ENCODE results near the gene B3GAT3.
A peak's percentile ranks its signal among the peaks of the same experiment; 100 is the strongest.
"Not testable (repeated sequence)": the region's sequence is repeated elsewhere in the genome, so short reads cannot be mapped to it uniquely, and the experiment has no call there.

B3GAT3 gene

DNA sequence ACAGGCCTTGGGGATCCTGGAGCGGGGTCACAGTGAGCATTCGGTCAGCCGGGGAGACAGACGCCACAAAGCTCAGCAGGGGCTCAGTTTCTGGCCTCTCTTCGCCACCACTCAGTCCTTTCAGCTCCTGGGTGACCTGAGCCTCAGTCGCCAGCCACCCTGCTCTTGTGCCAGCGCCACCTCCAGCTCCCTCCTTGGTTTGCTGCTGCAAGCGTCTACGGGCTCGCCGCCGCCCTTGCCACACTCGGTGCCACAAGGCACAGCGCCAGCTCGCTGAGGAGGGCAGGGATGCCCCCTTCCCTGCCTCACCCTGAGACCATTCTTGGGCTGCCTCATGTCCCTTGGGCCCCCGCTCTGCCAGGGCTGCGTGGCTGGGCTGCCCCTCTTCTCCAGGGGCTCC is 46.6 kb downstream of the B3GAT3 start:
- no peak for DNase-seq

DNA sequence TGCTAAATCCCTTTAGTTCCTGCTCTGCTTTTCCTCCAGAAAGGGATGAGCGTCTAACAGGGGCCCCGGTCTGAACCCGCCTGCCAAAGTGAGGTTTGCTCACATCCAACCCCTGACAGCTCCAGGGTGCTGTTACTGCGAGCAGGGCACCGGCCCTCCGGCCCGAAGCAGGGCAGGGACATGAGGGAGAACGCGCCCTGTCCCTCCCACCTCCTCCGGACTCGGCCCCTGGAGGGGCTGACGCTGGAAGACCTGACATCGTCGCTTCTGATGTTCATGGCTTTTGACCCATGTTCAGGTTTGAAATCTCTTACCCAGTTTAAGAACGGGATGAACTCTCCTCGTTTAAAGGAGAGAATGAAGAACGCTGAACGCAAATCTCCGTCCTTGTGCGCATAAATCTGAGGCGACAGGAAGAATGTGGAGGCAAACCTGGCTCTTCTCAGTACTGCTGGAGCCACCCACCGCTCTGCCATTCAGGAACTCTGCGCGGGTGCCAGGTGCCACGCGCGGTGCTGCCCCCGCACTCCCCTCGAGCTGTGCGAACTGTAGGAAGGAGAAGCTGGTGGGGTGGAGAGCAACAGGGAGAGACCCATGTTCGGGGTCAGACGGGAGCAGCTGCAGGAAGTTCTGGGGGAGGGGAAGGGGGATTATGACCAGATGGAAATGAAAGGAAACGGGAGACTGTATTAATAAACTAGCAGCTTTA is 47.3 kb downstream of the B3GAT3 start:
- DNase-seq, result no peak

DNA sequence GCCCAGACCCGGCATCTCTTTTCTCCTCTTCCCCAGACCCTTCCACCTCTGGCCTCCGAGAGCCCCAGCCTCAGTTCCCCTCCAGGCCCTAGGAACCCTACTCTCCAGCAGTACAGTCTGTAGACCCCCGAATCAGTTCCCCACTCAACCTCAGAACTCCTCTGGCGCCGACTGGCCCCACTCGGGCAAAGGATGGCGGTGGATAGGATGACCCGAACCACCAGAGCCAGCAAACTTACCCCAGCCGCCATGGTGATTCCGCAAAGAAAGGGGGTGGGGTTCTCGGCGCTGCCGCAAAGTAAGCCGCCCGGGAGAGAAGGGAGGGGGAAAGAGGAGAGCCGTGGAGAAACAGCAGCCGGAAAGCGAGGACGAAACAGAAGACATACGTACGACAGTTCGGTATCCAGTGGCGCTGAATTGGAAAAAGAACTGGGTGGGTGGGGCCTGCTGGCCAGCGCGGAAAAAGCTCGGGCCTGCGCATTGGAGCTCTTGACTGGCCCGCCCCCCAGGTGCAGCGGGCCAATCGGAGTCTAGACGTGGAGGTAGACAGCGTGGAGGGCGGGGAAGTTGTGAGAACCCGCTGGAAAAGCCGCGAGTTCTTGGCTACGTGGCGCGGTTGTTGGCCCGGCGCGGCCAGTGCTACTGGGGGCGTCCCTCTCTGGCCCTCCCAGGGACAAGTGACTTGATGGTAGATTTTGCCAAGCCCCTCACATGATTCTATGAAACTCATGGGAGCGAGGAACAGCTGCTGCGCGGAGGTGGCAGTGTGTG is 48.0 kb downstream of the B3GAT3 start, which contains the start of gene EEF1G:
Gene EEF1G, minus strand, starts transcription at position 300 of the 771 bp plus-strand sequence. Its CDS starts 49 bp downstream, at position 251.
- peak; percentile 97 for DNase-seq

DNA sequence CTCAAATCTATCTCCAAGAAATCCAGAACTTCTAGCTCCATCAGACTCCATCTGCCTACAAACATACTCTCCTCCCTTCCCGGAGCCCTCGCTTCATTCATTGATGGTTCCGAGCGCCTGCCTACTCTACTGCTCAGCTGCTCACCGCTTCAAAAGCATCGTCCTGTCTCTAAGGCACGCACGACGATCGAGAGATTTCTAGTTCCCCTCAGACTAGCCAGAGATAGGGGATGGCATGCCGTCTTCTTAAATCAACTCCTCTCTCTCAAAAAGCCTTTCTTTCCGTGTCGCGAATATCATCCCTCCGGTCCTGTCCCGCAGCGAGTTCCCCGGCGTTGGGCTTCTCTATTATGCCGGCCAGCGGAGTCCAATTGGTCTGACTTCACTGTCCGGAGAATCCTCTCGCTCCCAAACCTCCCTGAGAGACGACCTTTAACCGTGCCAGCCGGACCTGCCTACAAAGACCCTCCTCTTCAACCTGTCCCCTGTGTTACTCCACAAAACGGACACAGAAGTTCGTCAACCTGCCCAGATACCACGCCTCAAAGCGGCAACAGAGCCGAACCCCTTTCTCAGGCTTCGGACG is 48.7 kb downstream of the B3GAT3 start:
- DNase-seq, result no peak

DNA sequence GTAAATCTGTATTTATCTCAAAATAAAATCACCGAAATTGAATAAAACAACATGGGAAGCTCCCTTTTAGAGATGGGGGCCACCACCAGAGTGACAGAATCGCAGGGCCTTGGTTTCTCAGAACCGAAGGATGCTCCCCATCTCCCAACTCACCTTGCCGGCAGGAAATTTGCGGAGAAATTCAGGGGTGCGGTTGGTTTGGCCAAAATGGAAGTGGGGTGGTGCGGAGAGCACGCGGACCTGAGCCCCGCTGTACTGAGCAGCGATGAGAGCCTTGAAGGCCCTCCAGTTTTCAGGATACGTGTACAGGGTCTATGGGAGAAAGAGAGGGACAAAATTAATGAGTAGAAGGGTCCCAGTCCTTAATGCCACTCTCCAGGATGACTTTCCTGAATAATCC is 49.4 kb downstream of the B3GAT3 start:
- no peak for DNase-seq

DNA sequence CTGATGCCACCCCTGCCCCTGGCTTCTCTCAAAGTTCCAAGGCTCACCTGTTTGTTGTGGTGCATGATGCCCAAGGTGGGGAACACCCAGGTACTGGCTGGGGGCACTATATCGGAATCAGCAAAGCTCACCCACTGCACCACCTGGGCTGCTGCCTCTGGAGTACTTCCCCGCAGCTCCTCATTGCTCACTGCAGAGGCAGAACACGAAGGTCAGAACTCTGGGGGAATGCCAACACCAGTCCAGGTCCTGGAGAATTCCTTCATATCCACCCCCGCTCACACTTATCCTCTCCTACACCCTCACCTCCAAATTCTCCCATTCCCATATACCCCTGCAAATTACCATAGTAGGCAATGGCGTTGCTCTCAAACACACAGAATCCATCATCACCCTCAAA is 50.3 kb downstream of the B3GAT3 start:
- DNase-seq, result not testable (repeated sequence)

DNA sequence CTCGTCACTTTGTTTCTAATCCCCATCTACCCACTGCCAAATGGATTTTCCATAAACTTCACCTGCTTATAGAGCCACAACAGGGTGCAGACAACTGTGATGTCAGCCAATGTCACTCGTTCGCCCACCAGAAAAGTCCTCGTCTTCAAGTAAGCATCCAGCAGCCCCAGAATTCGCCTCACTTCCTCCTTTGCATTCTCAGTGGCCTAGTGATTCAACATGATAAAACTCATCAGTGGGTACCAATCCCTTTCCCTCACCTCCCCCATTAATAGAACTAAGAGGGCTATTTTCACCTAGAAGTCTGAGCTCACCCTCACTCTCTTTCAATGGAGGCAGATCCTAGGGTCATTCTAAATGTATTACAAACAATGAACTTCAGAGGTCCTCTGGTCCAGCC is 50.9 kb downstream of the B3GAT3 start:
- DNase-seq, result not testable (repeated sequence)

DNA sequence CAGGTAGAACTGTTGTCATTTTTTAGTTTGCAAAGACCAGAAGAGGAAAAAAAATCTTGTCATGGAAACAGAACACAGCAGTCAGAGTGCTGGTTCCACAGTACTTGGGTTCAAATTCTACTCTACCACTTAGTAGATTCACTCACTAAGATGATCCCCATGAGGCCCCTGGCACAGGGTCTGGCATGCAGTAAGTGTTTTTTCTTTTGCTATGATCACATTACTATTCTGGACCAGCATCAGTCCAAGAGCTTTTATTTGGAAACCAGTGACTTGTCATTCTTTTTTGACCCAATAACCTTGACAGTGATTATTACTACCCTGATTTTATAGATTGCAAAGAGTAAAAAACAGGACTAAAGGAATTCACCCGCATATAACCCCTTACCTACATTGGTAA is 52.2 kb downstream of the B3GAT3 start:
- no peak for DNase-seq

DNA sequence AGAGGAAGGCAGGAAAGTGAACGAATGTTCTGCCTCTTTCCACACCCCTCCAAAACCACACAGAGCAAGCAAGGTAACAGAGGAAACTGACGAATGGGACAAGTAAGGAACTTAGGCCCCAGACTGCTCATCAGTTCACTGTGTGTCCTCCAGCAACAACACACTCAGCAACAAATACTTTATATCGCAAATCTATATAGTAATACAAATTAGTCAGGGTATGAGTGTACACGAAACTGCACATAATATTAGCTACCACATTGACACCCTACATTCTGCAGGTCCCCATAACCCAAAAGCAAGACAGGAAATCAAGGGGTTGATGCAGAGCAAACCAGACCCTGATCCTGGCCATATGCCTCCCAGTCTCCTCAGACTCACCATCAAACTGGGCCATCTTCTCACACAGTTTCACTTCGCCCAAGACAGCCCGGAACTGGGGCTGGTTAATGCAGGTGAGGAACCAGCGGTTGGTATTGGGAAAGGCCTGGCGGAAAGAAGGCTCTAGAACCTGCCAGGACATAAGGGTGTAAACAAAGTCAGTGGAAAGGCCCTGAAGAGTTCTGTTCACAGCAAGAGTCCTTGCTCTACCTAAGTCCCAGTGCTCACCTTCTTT is 54.7 kb downstream of the B3GAT3 start:
- no peak for DNase-seq

DNA sequence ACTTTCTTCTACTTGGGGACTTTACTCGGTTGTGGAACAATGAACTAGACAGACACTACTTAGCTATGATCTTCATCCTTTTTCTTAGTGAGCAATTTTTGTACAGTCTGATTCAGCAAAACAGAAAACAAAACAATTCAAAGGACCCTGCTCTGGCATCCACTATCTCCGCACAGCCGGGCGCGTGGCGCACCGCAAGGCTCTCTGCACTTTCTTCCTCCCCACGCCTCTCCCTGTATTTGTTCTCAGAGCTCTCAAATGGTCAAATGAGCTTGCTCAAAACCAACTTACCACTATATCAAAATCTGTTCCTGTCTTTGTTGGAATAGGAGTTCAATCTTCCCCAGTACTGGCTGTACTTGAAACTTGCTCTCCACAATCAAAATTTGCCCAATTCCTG is 55.5 kb downstream of the B3GAT3 start:
- DNase-seq, result no peak
